NB4 (cell line): ENCODE results near the gene RETREG2.

Source experiments
- POLR2A ChIP-seq: IDR thresholded peaks from 2 replicates; pipeline ENCODE4 v1.6.1; 2011; ENCODE audit warnings: mild to moderate bottlenecking; ENCODE audit not compliant: insufficient read length; ENCODE audit errors: extremely low read depth
- TF ChIP-seq, protein P1 (sequence below): IDR thresholded peaks from one replicate; pipeline ENCODE4 v1.5.1; 2012; ENCODE audit warnings: low read depth, low read length
- TF ChIP-seq, protein P2 (sequence below): IDR thresholded peaks from 2 replicates; pipeline ENCODE4 v1.6.1; 2011; ENCODE audit warnings: low read depth, low read length

DNA sequence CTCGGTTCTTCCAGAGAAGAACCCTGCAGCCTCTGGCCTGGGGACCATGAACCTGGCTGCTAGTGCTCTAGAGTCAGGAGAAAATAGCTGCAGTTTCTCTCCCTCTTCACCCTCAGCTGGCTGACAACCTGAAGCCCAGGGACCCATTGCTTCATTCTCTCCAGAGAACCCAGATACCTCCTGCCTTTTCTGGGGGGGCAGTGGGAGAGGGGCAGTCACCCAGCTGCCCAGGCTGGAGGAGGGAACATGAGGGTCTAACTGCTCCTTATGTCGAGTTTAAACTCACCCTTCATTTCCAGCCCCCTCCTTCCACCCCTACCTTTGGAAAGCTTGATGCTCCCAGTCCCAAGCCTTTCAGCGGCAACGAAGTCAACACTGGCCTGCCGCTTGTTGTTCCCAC, 20.9 kb downstream of the RETREG2 start:
- TF ChIP-seq, protein P1, sequence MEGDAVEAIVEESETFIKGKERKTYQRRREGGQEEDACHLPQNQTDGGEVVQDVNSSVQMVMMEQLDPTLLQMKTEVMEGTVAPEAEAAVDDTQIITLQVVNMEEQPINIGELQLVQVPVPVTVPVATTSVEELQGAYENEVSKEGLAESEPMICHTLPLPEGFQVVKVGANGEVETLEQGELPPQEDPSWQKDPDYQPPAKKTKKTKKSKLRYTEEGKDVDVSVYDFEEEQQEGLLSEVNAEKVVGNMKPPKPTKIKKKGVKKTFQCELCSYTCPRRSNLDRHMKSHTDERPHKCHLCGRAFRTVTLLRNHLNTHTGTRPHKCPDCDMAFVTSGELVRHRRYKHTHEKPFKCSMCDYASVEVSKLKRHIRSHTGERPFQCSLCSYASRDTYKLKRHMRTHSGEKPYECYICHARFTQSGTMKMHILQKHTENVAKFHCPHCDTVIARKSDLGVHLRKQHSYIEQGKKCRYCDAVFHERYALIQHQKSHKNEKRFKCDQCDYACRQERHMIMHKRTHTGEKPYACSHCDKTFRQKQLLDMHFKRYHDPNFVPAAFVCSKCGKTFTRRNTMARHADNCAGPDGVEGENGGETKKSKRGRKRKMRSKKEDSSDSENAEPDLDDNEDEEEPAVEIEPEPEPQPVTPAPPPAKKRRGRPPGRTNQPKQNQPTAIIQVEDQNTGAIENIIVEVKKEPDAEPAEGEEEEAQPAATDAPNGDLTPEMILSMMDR: no peak
- TF ChIP-seq POLR2A: no peak
- TF ChIP-seq, protein P2, sequence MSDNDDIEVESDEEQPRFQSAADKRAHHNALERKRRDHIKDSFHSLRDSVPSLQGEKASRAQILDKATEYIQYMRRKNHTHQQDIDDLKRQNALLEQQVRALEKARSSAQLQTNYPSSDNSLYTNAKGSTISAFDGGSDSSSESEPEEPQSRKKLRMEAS: no peak
